ENCODE results near the gene ORM1. TPM values are rescaled to one million over a fixed set of nuclear protein-coding genes. Genes with fewer than 3 reads are reported as not detected.

Gene ORM1
- total RNA-seq, 1 experiment from 2014 or later: not detected

- ChIA-PET POLR2A (ENCODE audit: unreplicated experiment) (interaction anchor here (0.8 kb wide), 1 partner anchor 367 kb away, joined by 5 read pairs; no protein-coding TSS in a partner anchor), CTCF (no interaction called here)
- H3K4me2 ChIP-seq: peak overlapping the region; percentile 37
- peak overlapping the region; percentile 56; the same call in 1 of the 2 replicates for H2AFZ ChIP-seq
- H3K36me3 ChIP-seq (ENCODE audit: low read depth): 0 out of 2 replicates have a peak, but pooled peaks cover 4% of the 10 kb centered on the region
- peak overlapping the region; percentile 83; the same call in 1 of the 2 replicates for H3K27ac ChIP-seq
- DNase-seq: no peak
- H4K20me1 ChIP-seq (ENCODE audit: insufficient read depth): no peaks in the 10 kb centered on the region
- H3K27me3 ChIP-seq (ENCODE audit: insufficient read depth, low read depth): no peaks in the 10 kb centered on the region
- H3K4me1 ChIP-seq (replicated peaks; ENCODE audit: insufficient read depth): peaks cover 15% of the 10 kb centered on the region
- intact Hi-C loops (cut with micrococcal nuclease; ENCODE audit: unreplicated experiment): loop anchor here (5.0 to 10.0 kb wide), 2 partner anchors 49 to 136 kb away; no protein-coding TSS in a partner anchor
- TF ChIP-seq EZH2 (IDR thresholded peaks at IDR 0.05; ENCODE audit: low read depth) (no peak), CTCF (conservative IDR thresholded peaks at IDR 0.05) (no peak)
- H3K9me3 ChIP-seq (ENCODE audit: insufficient read depth, low read depth): no peaks in the 10 kb centered on the region
- H3K9me2 ChIP-seq (ENCODE audit: insufficient read depth): no peaks in the 10 kb centered on the region
- no TSS peak for BruUV-seq (replicated peaks)
- H3F3A ChIP-seq (ENCODE audit: insufficient read depth, low read depth): peaks cover 8% of the 10 kb centered on the region
- no peak overlapping the region for H3K4me3 ChIP-seq
- no peaks in the 10 kb centered on the region for H3K79me2 ChIP-seq (ENCODE audit: low read depth)
These were observed 25.5 kb downstream of the ORM1 start for GRCh38 chr9:114348261-114348905.

- no peaks in the 10 kb centered on the region for H3K79me2 ChIP-seq (ENCODE audit: low read depth)
- H2AFZ ChIP-seq: peak overlapping the region; percentile 56
- POLR2A ChIA-PET (ENCODE audit: unreplicated experiment): interaction anchor here (0.8 kb wide), 1 partner anchor 368 kb away, joined by 5 read pairs; no protein-coding TSS in a partner anchor
- no peaks in the 10 kb centered on the region for H4K20me1 ChIP-seq (ENCODE audit: insufficient read depth)
- H3K27ac ChIP-seq: peak overlapping the region; percentile 83
- H3K36me3 ChIP-seq (ENCODE audit: low read depth): 0 out of 2 replicates have a peak, but pooled peaks cover 8% of the 10 kb centered on the region
- no TSS peak for BruUV-seq (replicated peaks)
- intact Hi-C loops (cut with micrococcal nuclease; ENCODE audit: unreplicated experiment): loop anchor here (5.0 to 10.0 kb wide), 2 partner anchors 48 to 136 kb away; no protein-coding TSS in a partner anchor
- no peaks in the 10 kb centered on the region for H3K27me3 ChIP-seq (ENCODE audit: insufficient read depth, low read depth)
- H3K4me1 ChIP-seq (replicated peaks; ENCODE audit: insufficient read depth): peaks cover 15% of the 10 kb centered on the region
- H3K9me3 ChIP-seq (ENCODE audit: insufficient read depth, low read depth): no peaks in the 10 kb centered on the region
- H3K9me2 ChIP-seq (ENCODE audit: insufficient read depth): no peaks in the 10 kb centered on the region
- peaks cover 8% of the 10 kb centered on the region for H3F3A ChIP-seq (ENCODE audit: insufficient read depth, low read depth)
- CTCF ChIA-PET: no interaction called here
- TF ChIP-seq EZH2 (IDR thresholded peaks at IDR 0.05; ENCODE audit: low read depth) (no peak), CTCF (conservative IDR thresholded peaks at IDR 0.05) (no peak)
- peak overlapping the region; percentile 37 for H3K4me2 ChIP-seq
- H3K4me3 ChIP-seq: no peak overlapping the region
- peak; percentile 79 to 91 for DNase-seq
These were observed 26.1 kb downstream of the ORM1 start for GRCh38 chr9:114348906-114349482.

GRCh38 chr9:114349713-114350480 lies 27.0 kb downstream of the ORM1 start:
- H3K4me1 ChIP-seq (replicated peaks; ENCODE audit: insufficient read depth): peaks cover 15% of the 10 kb centered on the region
- BruUV-seq (replicated peaks): no TSS peak
- H3K9me2 ChIP-seq (ENCODE audit: insufficient read depth): no peaks in the 10 kb centered on the region
- no peaks in the 10 kb centered on the region for H3K27me3 ChIP-seq (ENCODE audit: insufficient read depth, low read depth)
- 0 out of 2 replicates have a peak, but pooled peaks cover 8% of the 10 kb centered on the region for H3K36me3 ChIP-seq (ENCODE audit: low read depth)
- no peaks in the 10 kb centered on the region for H4K20me1 ChIP-seq (ENCODE audit: insufficient read depth)
- H2AFZ ChIP-seq: no peak overlapping the region; the same call in 1 of the 2 replicates
- CTCF ChIA-PET: no interaction called here
- no peak overlapping the region for H3K4me3 ChIP-seq
- H3K79me2 ChIP-seq (ENCODE audit: low read depth): no peaks in the 10 kb centered on the region
- peaks cover 8% of the 10 kb centered on the region for H3F3A ChIP-seq (ENCODE audit: insufficient read depth, low read depth)
- no peaks in the 10 kb centered on the region for H3K9me3 ChIP-seq (ENCODE audit: insufficient read depth, low read depth)
- POLR2A ChIA-PET (ENCODE audit: unreplicated experiment): no interaction called here
- no peak for DNase-seq
- no peak for TF ChIP-seq CTCF (conservative IDR thresholded peaks at IDR 0.05)
- no peak for TF ChIP-seq EZH2 (IDR thresholded peaks at IDR 0.05; ENCODE audit: low read depth)
- peak overlapping the region; percentile 83 for H3K27ac ChIP-seq
- intact Hi-C loops (cut with micrococcal nuclease; ENCODE audit: unreplicated experiment): loop anchor here (5.0 to 10.0 kb wide), 2 partner anchors 47 to 135 kb away; no protein-coding TSS in a partner anchor
- H3K4me2 ChIP-seq: peak overlapping the region; percentile 37; the same call in 1 of the 2 replicates

All from PC-9 (cell line).